MCF 10A (cell line): Measurements from ENCODE around the gene ARPC4. TPM values are rescaled to one million over a fixed set of nuclear protein-coding genes. Genes with fewer than 3 reads are reported as not detected.
"Not testable (repeated sequence)": the region's sequence is repeated elsewhere in the genome, so short reads cannot be mapped to it uniquely, and the experiment has no call there.

Source experiments
- BruUV-seq: library from RNA; stranded (reverse); fragments of 400-500 nt; replicated peaks from 2 replicates; lab custom pipeline; 2021; lab: Mats Ljungman, UMichigan
- CTCF ChIA-PET: fragments of 300-600 bp; sonication (Branson Sonifier 250); formaldehyde crosslinking; extraction: SDS; loops from one replicate; lab custom pipeline; 2021; ENCODE audit warnings: antibody characterized with exemption, inconsistent platforms; lab: Yijun Ruan, JAX
- POLR2A ChIA-PET: fragments of 300-600, 350-650 bp; sonication (Branson Sonifier 250); formaldehyde crosslinking; extraction: SDS; loops from one replicate; lab custom pipeline; 2020; ENCODE audit warnings: antibody characterized with exemption, inconsistent platforms; lab: Yijun Ruan, JAX
- DNase-seq: peaks from one replicate; pipeline ENCODE4 v3.0.0-alpha.2; 2018; ENCODE audit not compliant: unreplicated experiment
- H3K27ac Mint-ChIP-seq: one replicate; pipeline ENCODE4 v1.8.0; 2022; ENCODE audit warnings: mild to moderate bottlenecking, low read depth, mixed read lengths; ENCODE audit not compliant: unreplicated experiment
- H3K27me3 Mint-ChIP-seq: one replicate; pipeline ENCODE4 v1.8.0; 2022; ENCODE audit warnings: mixed read lengths; ENCODE audit not compliant: insufficient read depth, unreplicated experiment
- H3K36me3 Mint-ChIP-seq: one replicate; pipeline ENCODE4 v1.8.0; 2022; ENCODE audit warnings: mild to moderate bottlenecking, moderate library complexity, mixed read lengths; ENCODE audit not compliant: insufficient read depth, unreplicated experiment
- H3K4me1 Mint-ChIP-seq: one replicate; pipeline ENCODE4 v1.8.0; 2022; ENCODE audit warnings: mixed read lengths; ENCODE audit not compliant: insufficient read depth, unreplicated experiment
- H3K4me3 Mint-ChIP-seq: one replicate; pipeline ENCODE4 v1.8.0; 2022; ENCODE audit warnings: mild to moderate bottlenecking, moderate library complexity, mixed read lengths; ENCODE audit not compliant: unreplicated experiment
- H3K9me3 Mint-ChIP-seq: one replicate; pipeline ENCODE4 v1.8.0; 2022; ENCODE audit warnings: mixed read lengths; ENCODE audit not compliant: unreplicated experiment
- intact Hi-C: fragments of 100-400 bp; cut with micrococcal nuclease; formaldehyde crosslinking; loops from 2 replicates; pipeline ENCODE4 v1.14.1; 2022
- total RNA-seq: library from RNA; stranded (reverse); gene quantifications from 2 replicates; pipeline ENCODE4 v1.2.3, GENCODE V29; 2022
- TF ChIP-seq, protein P1 (sequence below): fragments of 200-600 bp; IDR thresholded peaks from one replicate; pipeline ENCODE4 v1.8.0; 2022; ENCODE audit warnings: antibody characterized with exemption, mild to moderate bottlenecking; ENCODE audit not compliant: unreplicated experiment

ARPC4 gene
- total RNA-seq, 1 experiment from 2014 or later: 122 TPM

DNA sequence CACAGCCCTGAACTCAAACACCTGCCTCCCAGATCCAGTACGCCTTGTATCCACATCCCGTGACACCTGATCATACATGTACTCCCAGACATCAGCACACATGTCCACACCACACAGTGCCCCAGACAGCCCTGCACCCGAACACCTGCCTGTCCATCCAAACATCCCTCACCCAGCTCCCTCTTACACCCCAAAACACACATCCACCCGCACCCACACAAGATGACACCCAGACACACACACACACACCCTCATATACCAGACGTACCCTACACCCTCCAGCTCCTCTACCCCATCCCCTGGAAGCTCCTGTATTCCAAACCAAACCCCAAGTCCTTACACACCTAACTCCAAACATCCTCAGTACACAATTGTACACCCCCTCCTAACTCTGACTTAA is 23.9 kb upstream of the ARPC4 start:
- TF ChIP-seq, protein P1, sequence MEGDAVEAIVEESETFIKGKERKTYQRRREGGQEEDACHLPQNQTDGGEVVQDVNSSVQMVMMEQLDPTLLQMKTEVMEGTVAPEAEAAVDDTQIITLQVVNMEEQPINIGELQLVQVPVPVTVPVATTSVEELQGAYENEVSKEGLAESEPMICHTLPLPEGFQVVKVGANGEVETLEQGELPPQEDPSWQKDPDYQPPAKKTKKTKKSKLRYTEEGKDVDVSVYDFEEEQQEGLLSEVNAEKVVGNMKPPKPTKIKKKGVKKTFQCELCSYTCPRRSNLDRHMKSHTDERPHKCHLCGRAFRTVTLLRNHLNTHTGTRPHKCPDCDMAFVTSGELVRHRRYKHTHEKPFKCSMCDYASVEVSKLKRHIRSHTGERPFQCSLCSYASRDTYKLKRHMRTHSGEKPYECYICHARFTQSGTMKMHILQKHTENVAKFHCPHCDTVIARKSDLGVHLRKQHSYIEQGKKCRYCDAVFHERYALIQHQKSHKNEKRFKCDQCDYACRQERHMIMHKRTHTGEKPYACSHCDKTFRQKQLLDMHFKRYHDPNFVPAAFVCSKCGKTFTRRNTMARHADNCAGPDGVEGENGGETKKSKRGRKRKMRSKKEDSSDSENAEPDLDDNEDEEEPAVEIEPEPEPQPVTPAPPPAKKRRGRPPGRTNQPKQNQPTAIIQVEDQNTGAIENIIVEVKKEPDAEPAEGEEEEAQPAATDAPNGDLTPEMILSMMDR: no peak
- ChIA-PET POLR2A (interaction anchor here (0.6 to 1.4 kb wide), 4 partner anchors 8 to 164 kb away, joined by 3 read pairs; partner anchors contain the start of genes ARPC4, CRELD1 and TADA3), CTCF (no interaction called here)
- no peak for DNase-seq
- Mint-ChIP-seq H3K27me3 (no peaks in the 10 kb centered on the region), H3K36me3 (peaks cover 4% of the 10 kb centered on the region), H3K27ac (no peak overlapping the region), H3K4me1 (peaks cover 7% of the 10 kb centered on the region), H3K9me3 (no peaks in the 10 kb centered on the region), H3K4me3 (peak overlapping the region; percentile 59)
- intact Hi-C loops: no loop called here
- no TSS peak for BruUV-seq

DNA sequence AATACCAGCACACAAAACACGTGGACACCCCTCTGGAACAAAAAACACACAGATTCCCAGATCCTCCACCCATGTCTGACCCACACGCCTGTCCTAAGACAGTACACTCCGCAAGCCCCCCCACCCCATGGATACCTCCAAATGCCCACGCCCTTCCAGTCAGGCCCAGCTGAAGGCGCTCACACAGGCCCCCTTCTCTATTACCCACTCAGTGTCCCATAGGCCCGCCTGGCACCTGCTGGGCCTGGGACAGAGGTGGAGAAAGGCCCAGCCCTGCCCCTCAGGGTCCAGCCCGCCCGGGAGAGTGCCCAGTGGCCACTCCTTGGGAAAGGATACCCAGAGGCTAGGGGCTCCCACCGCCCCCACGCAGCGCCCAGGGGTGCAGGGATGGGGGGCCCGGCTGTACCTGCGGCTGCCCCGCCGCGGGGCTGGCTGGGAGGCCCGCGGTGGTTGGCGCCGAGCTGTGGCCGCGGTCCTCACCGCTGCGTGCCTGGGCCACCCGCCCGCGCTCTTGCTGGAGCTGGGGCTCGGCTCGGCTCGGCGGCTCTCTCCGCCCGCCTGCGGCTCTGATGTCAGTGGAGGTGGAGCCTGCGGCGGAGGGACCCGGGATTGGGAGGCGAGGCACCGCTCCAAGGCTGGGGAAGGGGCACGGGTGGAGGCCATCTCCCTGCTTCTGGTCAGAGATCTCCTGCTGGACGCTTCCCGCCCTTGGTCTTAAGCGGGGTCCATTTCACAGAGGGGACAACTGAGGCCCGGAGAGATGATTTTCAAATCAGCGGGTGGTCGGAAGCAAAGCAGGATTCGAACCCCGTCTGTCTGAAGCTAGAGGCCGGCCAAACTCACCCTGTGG is 23.2 kb upstream of the ARPC4 start, which contains the start of gene CAMK1:
CAMK1 (minus strand) TSS at position 522 of the 850 bp plus-strand sequence. CDS start 2,198 bp downstream, outside the sequence.
- peak within 1 kb of the TSS; percentile 46 for H3K27ac Mint-ChIP-seq
- TF ChIP-seq, protein P1: no peak
- POLR2A ChIA-PET: interaction anchor here (0.9 to 1.4 kb wide), 3 partner anchors 9 to 164 kb away, joined by 3 to 5 read pairs (median 3); partner anchors contain the start of genes BRPF1 and CRELD1
- H3K4me3 Mint-ChIP-seq: peak within 1 kb of the TSS; percentile 59
- no TSS peak for BruUV-seq
- H3K27me3 Mint-ChIP-seq: no peaks in the 10 kb centered on the region
- peaks cover 4% of the 10 kb centered on the region for H3K36me3 Mint-ChIP-seq
- intact Hi-C loops: no loop called here
- peaks cover 7% of the 10 kb centered on the region for H3K4me1 Mint-ChIP-seq
- DNase-seq: peak; percentile 57
- CTCF ChIA-PET: interaction anchor here (0.6 kb wide), 1 partner anchor 37 kb away, joined by 3 read pairs; no protein-coding TSS in a partner anchor
- no peaks in the 10 kb centered on the region for H3K9me3 Mint-ChIP-seq

DNA sequence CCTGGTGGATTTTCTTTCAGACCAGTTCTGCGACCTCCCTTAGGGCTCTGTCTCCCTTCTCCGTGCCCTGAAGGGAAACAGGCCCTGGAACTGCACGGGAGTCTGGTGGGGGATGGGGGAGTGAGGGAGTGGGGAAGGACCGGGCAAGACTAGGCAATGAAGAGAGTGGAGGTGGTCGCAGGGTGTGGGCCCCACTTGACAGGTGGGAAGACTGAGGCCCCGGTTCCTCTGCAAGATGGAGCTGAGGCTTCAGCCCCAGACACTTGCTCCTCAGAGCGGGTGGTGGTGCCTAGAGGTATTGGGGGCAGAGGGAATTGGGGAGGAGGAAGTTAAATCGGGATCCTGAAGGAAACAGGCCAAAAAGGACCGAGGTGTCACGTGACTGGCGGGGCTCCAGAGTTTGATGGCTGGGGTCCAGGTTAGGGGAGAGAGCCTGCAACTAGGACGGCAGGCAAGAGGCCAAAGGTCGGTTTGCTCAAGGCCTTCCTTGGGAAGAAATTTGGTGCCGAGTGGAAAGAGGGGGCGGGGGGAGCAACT is 22.5 kb upstream of the ARPC4 start:
- CTCF ChIA-PET: interaction anchor here (1.7 kb wide), 1 partner anchor 7 kb away, joined by 4 read pairs; no protein-coding TSS in a partner anchor
- H3K4me3 Mint-ChIP-seq: peak overlapping the region; percentile 59
- peaks cover 4% of the 10 kb centered on the region for H3K36me3 Mint-ChIP-seq
- intact Hi-C loops: no loop called here
- H3K27ac Mint-ChIP-seq: peak overlapping the region; percentile 46
- H3K9me3 Mint-ChIP-seq: no peaks in the 10 kb centered on the region
- TF ChIP-seq, protein P1: no peak
- H3K4me1 Mint-ChIP-seq: peaks cover 7% of the 10 kb centered on the region
- DNase-seq: peak; percentile 30
- POLR2A ChIA-PET: interaction anchor here (0.6 to 1.4 kb wide), 4 partner anchors 11 to 163 kb away, joined by 3 to 5 read pairs (median 3); partner anchors contain the start of genes BRPF1 and CRELD1
- H3K27me3 Mint-ChIP-seq: no peaks in the 10 kb centered on the region
- no TSS peak for BruUV-seq

DNA sequence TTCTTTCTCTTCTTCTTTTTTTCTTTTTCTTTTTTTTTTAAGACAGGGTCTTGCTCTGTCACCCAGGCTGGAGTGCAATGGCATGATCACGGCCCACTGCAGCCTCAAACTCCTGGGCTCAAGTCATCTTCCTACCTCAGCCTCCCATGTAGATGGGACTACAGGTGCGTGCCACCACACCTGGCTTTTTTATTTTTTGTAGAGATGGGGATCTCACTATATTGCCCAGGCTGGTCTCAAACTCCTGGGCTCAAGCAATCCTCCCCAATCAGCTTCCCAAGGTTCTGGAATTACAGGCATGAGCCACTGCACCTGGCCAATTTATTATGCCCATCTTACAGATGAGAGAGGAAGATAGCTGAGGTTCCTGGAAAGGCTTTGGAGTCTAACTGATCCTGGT is 21.9 kb upstream of the ARPC4 start:
- intact Hi-C loops, H3K4me1 Mint-ChIP-seq, DNase-seq, H3K36me3 Mint-ChIP-seq, H3K27me3 Mint-ChIP-seq, H3K9me3 Mint-ChIP-seq, BruUV-seq: not testable (repeated sequence)
- POLR2A ChIA-PET: interaction anchor here (0.6 to 1.3 kb wide), 3 partner anchors 11 to 94 kb away, joined by 3 to 5 read pairs (median 3); partner anchors contain the start of gene BRPF1
- CTCF ChIA-PET: interaction anchor here (0.8 to 1.7 kb wide), 2 partner anchors 8 to 161 kb away, joined by 3 to 4 read pairs; no protein-coding TSS in a partner anchor
- Mint-ChIP-seq H3K27ac (peak overlapping the region; percentile 31), H3K4me3 (peak overlapping the region; percentile 59)
